ENCODE results near the gene CHD3. TPM values are rescaled to one million over a fixed set of nuclear protein-coding genes. Genes with fewer than 3 reads are reported as not detected.

CHD3 gene
- polyA plus RNA-seq, 1 of the 3 experiments (the other 2 are of a cell fraction) = 56.2 TPM

GRCh38 chr17:7912927-7913524 is 24.4 kb downstream of the CHD3 start:
- peak overlapping the region in 1 of 2 experiments; percentile 9; a peak in 1 of 4 replicates for H3K27ac ChIP-seq (ENCODE audit: low read depth in 2 of 2, low read length in 1 of 2)
- H2AFZ ChIP-seq (ENCODE audit: low read depth) = no peak overlapping the region
- no peaks in the 10 kb centered on the region for H3K27me3 ChIP-seq (ENCODE audit: insufficient read depth)
- POLR2A ChIA-PET = interaction anchor here (0.6 to 1.0 kb wide), 3 partner anchors 49 to 88 kb away, joined by 4 read pairs; no protein-coding TSS in a partner anchor
- H3K4me3 ChIP-seq (ENCODE audit: low read depth in 2 of 2, low read length in 1 of 2) = no peak overlapping the region; a peak in 1 of 4 replicates
- no peaks in the 10 kb centered on the region for H3K9me3 ChIP-seq
- H3K4me1 ChIP-seq (ENCODE audit: control insufficient read depth in 1 of 2, insufficient read depth in 2 of 2, low read depth in 1 of 2, low read length in 1 of 2) = peaks cover 14 to 18% of the 10 kb centered on the region in 2 experiments; a peak in 2 of 4 replicates
- DNase-seq = peak; percentile 76
- no peaks in the 10 kb centered on the region for H3K9me2 ChIP-seq
- no peak overlapping the region for H3K9ac ChIP-seq
- 0 out of 2 replicates have a peak, but pooled peaks have one; percentile 21 for TF ChIP-seq RFX5 (IDR thresholded peaks at IDR 0.05; ENCODE audit: low read length)
- TF ChIP-seq IRF3 (IDR thresholded peaks at IDR 0.05; ENCODE audit: low read depth, low read length) = no peak
- TF ChIP-seq PBX3 (IDR thresholded peaks at IDR 0.05) = no peak
- no peak for TF ChIP-seq USF1 (IDR thresholded peaks at IDR 0.05; ENCODE audit: borderline replicate concordance, low read depth)
- TF ChIP-seq POLR2AphosphoS5 (IDR thresholded peaks at IDR 0.05; ENCODE audit: low read depth, low read length) = no peak
- TF ChIP-seq GATA2 (CRISPR knock-in tag; IDR thresholded peaks at IDR 0.05) = no peak
- peak; percentile 82 for TF ChIP-seq SMC3 (IDR thresholded peaks at IDR 0.05; ENCODE audit: low read depth, low read length)
- peak; percentile 94 for TF ChIP-seq RAD21 (IDR thresholded peaks at IDR 0.05; ENCODE audit: low read length)
- TF ChIP-seq CTCF (IDR thresholded peaks at IDR 0.05) = peak; percentile 85
- peaks cover 15 to 41% of the 10 kb centered on the region in 2 experiments for H3K36me3 ChIP-seq (replicated peaks in 1 of 2; ENCODE audit: control insufficient read depth in 1 of 2, insufficient read depth in 2 of 2, low read length in 1 of 2)
- WGBS (ENCODE audit: low lambda C conversion rate) = 28% methylated on average over 3 of the region's 3 CpGs
- H3K79me2 ChIP-seq (ENCODE audit: insufficient read depth) = no peaks in the 10 kb centered on the region
- no peak overlapping the region for H3K4me2 ChIP-seq
- peaks cover 36% of the 10 kb centered on the region for H3F3A ChIP-seq (replicated peaks; ENCODE audit: insufficient read depth)
- H4K20me1 ChIP-seq (ENCODE audit: insufficient read depth) = no peaks in the 10 kb centered on the region
- CTCF ChIA-PET = interaction anchor here (0.5 to 5.7 kb wide), 32 partner anchors 10 to 664 kb away, joined by 3 to 90 read pairs (median 4); partner anchors contain the start of genes ALOX15B, CHD3, CNTROB and KDM6B

- no peaks in the 10 kb centered on the region for H4K20me1 ChIP-seq (ENCODE audit: insufficient read depth)
- ChIA-PET CTCF (interaction anchor here (0.6 to 5.7 kb wide), 18 partner anchors 12 to 780 kb away, joined by 3 to 65 read pairs (median 4); partner anchors contain the start of genes ALOX15B, CHD3, CNTROB and KCNAB3), POLR2A (interaction anchor here (0.9 to 1.9 kb wide), 6 partner anchors 11 to 126 kb away, joined by 3 to 8 read pairs (median 3); partner anchors contain the start of genes CNTROB and TRAPPC1)
- no peaks in the 10 kb centered on the region for H3K9me2 ChIP-seq
- peak overlapping the region; percentile 52 for H3K9ac ChIP-seq
- H3K79me2 ChIP-seq (ENCODE audit: insufficient read depth) = no peaks in the 10 kb centered on the region
- peaks cover 36% of the 10 kb centered on the region for H3F3A ChIP-seq (replicated peaks; ENCODE audit: insufficient read depth)
- H3K27ac ChIP-seq (ENCODE audit: low read depth in 2 of 2, low read length in 1 of 2) = peak overlapping the region; percentile 60 to 90
- DNase-seq = no peak
- peaks cover 14 to 18% of the 10 kb centered on the region in 2 experiments; a peak in 2 of 4 replicates for H3K4me1 ChIP-seq (ENCODE audit: control insufficient read depth in 1 of 2, insufficient read depth in 2 of 2, low read depth in 1 of 2, low read length in 1 of 2)
- H3K4me3 ChIP-seq (ENCODE audit: low read depth in 2 of 2, low read length in 1 of 2) = peak overlapping the region; percentile 57 to 62
- H3K27me3 ChIP-seq (ENCODE audit: insufficient read depth) = no peaks in the 10 kb centered on the region
- H2AFZ ChIP-seq (ENCODE audit: low read depth) = peak overlapping the region; percentile 83
- no peaks in the 10 kb centered on the region for H3K9me3 ChIP-seq
- peaks cover 3 to 21% of the 10 kb centered on the region in 2 experiments for H3K36me3 ChIP-seq (replicated peaks in 1 of 2; ENCODE audit: control insufficient read depth in 1 of 2, insufficient read depth in 2 of 2, low read length in 1 of 2)
- peak overlapping the region; percentile 90 for H3K4me2 ChIP-seq
- 9% methylated on average over 15 of the region's 15 CpGs for WGBS (ENCODE audit: low lambda C conversion rate)
- no peak for TF ChIP-seq GATA2 (CRISPR knock-in tag; IDR thresholded peaks at IDR 0.05)
- TF ChIP-seq RAD21 (IDR thresholded peaks at IDR 0.05; ENCODE audit: low read length) = no peak
- no peak for TF ChIP-seq ELF1 (IDR thresholded peaks at IDR 0.05)
- TF ChIP-seq TCF12 (IDR thresholded peaks at IDR 0.05) = no peak
- TF ChIP-seq MEF2A (IDR thresholded peaks at IDR 0.05; ENCODE audit: borderline replicate concordance, low read depth) = no peak
- TF ChIP-seq RCOR1 (IDR thresholded peaks at IDR 0.05; ENCODE audit: low read length) = no peak
Measured at GRCh38 chr17:7915179-7915610, 26.6 kb downstream of the CHD3 start.

Measured in SK-N-SH (cell line).